Hepatic stellate cell (primary cell): ENCODE measurements around the gene TCIRG1.
A peak's percentile ranks its signal among the peaks of the same experiment; 100 is the strongest.
"Not testable (repeated sequence)": the region's sequence is repeated elsewhere in the genome, so short reads cannot be mapped to it uniquely, and the experiment has no call there.

Source experiments
- DNase-seq: peaks from one replicate; pipeline ENCODE4 v3.0.0; 2011; ENCODE audit warnings: low spot score

The TCIRG1 gene

GRCh38 chr11:68038718-68039525 lies at the start of gene TCIRG1:
Gene TCIRG1 (plus strand): TSS chr11:68039025. CDS start chr11:68041272, 2,247 bp downstream.
- peak; percentile 94 for DNase-seq

GRCh38 chr11:67990546-67991346 lies 48.1 kb upstream of the TCIRG1 start:
- DNase-seq, result not testable (repeated sequence)

GRCh38 chr11:67991347-67992121 lies 47.3 kb upstream of the TCIRG1 start:
- not testable (repeated sequence) for DNase-seq

GRCh38 chr11:67993821-67994220 lies 45.0 kb upstream of the TCIRG1 start:
- DNase-seq, result not testable (repeated sequence)

- DNase-seq, result not testable (repeated sequence)
Measured at GRCh38 chr11:67994387-67994786, 44.4 kb upstream of the TCIRG1 start.

- not testable (repeated sequence) for DNase-seq
Measured at GRCh38 chr11:67995129-67995528, 43.7 kb upstream of the TCIRG1 start.

GRCh38 chr11:67995579-67995978 lies 43.2 kb upstream of the TCIRG1 start:
- not testable (repeated sequence) for DNase-seq

- no peak for DNase-seq
Measured at GRCh38 chr11:67996051-67996450, 42.8 kb upstream of the TCIRG1 start.

- no peak for DNase-seq
Measured at GRCh38 chr11:67996622-67997474, 42.0 kb upstream of the TCIRG1 start.

- DNase-seq, result no peak
Measured at GRCh38 chr11:67997475-67997921, 41.3 kb upstream of the TCIRG1 start.

- DNase-seq, result no peak
Measured at GRCh38 chr11:67998150-67999045, 40.4 kb upstream of the TCIRG1 start.

- no peak for DNase-seq
Measured at GRCh38 chr11:67999201-67999629, 39.6 kb upstream of the TCIRG1 start.

- DNase-seq, result no peak
Measured at GRCh38 chr11:67999704-68000103, 39.1 kb upstream of the TCIRG1 start.

- DNase-seq, result no peak
Measured at GRCh38 chr11:68002575-68002937, 36.3 kb upstream of the TCIRG1 start.

- DNase-seq, result no peak
Measured at GRCh38 chr11:68002938-68003845, 35.6 kb upstream of the TCIRG1 start.

GRCh38 chr11:68003846-68004550 lies 34.8 kb upstream of the TCIRG1 start, which contains the start of gene UNC93B1:
Gene UNC93B1 (minus strand): TSS chr11:68004097. CDS start chr11:68004043, 54 bp downstream.
- DNase-seq, result peak; percentile 84

GRCh38 chr11:68004551-68005335 lies 34.1 kb upstream of the TCIRG1 start:
- DNase-seq, result no peak
